Measurements from ENCODE around the gene HMCES. TPM values are rescaled to one million over a fixed set of nuclear protein-coding genes. Genes with fewer than 3 reads are reported as not detected.

The HMCES gene
- total RNA-seq, 4 donors from 2014 or later = 24.5 to 39.3 (median 30.6) TPM

DNA sequence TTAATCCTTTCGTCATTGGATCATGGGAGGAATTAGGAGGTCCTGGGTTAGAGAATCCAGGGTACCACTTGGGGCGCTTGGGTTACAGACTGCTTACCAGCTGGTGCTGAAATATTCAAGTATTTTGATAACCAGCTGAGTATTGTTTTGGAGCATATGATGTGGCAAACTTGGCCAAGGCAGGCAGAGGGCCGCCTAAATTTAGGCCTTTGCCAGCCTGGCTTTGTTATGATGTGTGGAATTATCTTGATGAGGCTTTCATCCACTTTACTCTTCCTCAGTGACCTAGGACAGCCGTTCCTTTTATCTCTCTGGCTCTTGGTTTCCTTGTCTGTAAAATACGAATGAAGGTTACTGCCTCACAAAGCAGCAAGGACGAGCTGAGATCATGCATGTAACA, 22.4 kb upstream of the HMCES start:
- no peak overlapping the region for H3K27ac ChIP-seq (replicated peaks in 1 of 4)
- no peaks in the 10 kb centered on the region for H3K9me3 ChIP-seq
- intact Hi-C loops (cut with DNase I) = no loop called here
- peaks cover 86 to 100% (median 97%) of the 10 kb centered on the region in 4 donors for H3K36me3 ChIP-seq
- no peak overlapping the region for H3K4me3 ChIP-seq
- no peaks in the 10 kb centered on the region for H3K27me3 ChIP-seq
- no peak for DNase-seq (ENCODE audit: extremely low spot score)
- TF ChIP-seq CTCF (IDR thresholded peaks at IDR 0.05) (no peak), POLR2AphosphoS5 (IDR thresholded peaks at IDR 0.05) (no peak), POLR2A (IDR thresholded peaks at IDR 0.05; ENCODE audit: low read depth) (no peak)
- H3K4me1 ChIP-seq = peaks cover 0 to 16% (median 9%) of the 10 kb centered on the region in 4 donors
- WGBS = 89% methylated on average over 6 of the region's 6 CpGs

GRCh38 chr3:129257609-129258008, 21.1 kb upstream of the HMCES start:
- Histone ChIP-seq H3K27me3 (no peaks in the 10 kb centered on the region), H3K36me3 (peaks cover 91 to 100% (median 98%) of the 10 kb centered on the region in 4 donors), H3K4me1 (peaks cover 0 to 3% (median under 1%) of the 10 kb centered on the region in 4 donors), H3K4me3 (no peak overlapping the region), H3K27ac (replicated peaks in 1 of 4) (no peak overlapping the region), H3K9me3 (no peaks in the 10 kb centered on the region)
- intact Hi-C loops (cut with DNase I) = no loop called here
- no peak for TF ChIP-seq CTCF (IDR thresholded peaks at IDR 0.05)
- no peak for TF ChIP-seq EP300 (IDR thresholded peaks at IDR 0.05)
- TF ChIP-seq POLR2A (IDR thresholded peaks at IDR 0.05; ENCODE audit: low read depth) = no peak
- no peak for TF ChIP-seq POLR2AphosphoS5 (IDR thresholded peaks at IDR 0.05)
- DNase-seq (ENCODE audit: extremely low spot score) = no peak
- 95% methylated on average over 11 of the region's 11 CpGs for WGBS

- no peak overlapping the region for H3K27ac ChIP-seq (replicated peaks in 1 of 4)
- no peak overlapping the region for H3K4me3 ChIP-seq
- intact Hi-C loops (cut with DNase I) = no loop called here
- TF ChIP-seq CTCF (IDR thresholded peaks at IDR 0.05) (no peak), POLR2AphosphoS5 (IDR thresholded peaks at IDR 0.05) (no peak), EP300 (IDR thresholded peaks at IDR 0.05) (no peak), POLR2A (IDR thresholded peaks at IDR 0.05; ENCODE audit: low read depth) (no peak)
- no peaks in the 10 kb centered on the region for H3K4me1 ChIP-seq
- H3K9me3 ChIP-seq = no peaks in the 10 kb centered on the region
- peaks cover 90 to 100% (median 99%) of the 10 kb centered on the region in 4 donors for H3K36me3 ChIP-seq
- no peak for DNase-seq (ENCODE audit: extremely low spot score)
- H3K27me3 ChIP-seq = no peaks in the 10 kb centered on the region
- WGBS = 83% methylated on average over 5 of the region's 7 CpGs
Measured at GRCh38 chr3:129259612-129260477, 18.8 kb upstream of the HMCES start.

GRCh38 chr3:129260606-129261005, 18.1 kb upstream of the HMCES start:
- 91% methylated on average over 9 of the region's 11 CpGs for WGBS
- DNase-seq (ENCODE audit: extremely low spot score) = no peak
- no peaks in the 10 kb centered on the region for H3K4me1 ChIP-seq
- H3K36me3 ChIP-seq = peaks cover 90 to 100% (median 99%) of the 10 kb centered on the region in 4 donors
- H3K27me3 ChIP-seq = no peaks in the 10 kb centered on the region
- no peak overlapping the region for H3K4me3 ChIP-seq
- H3K27ac ChIP-seq (replicated peaks in 1 of 4) = no peak overlapping the region
- no peaks in the 10 kb centered on the region for H3K9me3 ChIP-seq
- intact Hi-C loops (cut with DNase I) = no loop called here
- TF ChIP-seq POLR2A (IDR thresholded peaks at IDR 0.05; ENCODE audit: low read depth) (no peak), EP300 (IDR thresholded peaks at IDR 0.05) (no peak), CTCF (IDR thresholded peaks at IDR 0.05) (no peak), POLR2AphosphoS5 (IDR thresholded peaks at IDR 0.05) (no peak)
